Loucy (cell line): ENCODE measurements around the gene BCKDHA.

Experiments used
- H2AFZ ChIP-seq: fragments of 200-600 bp; sonication (generic); 2 replicates; pipeline ENCODE4 v1.6.0; 2016; ENCODE audit warnings: antibody characterized with exemption, mild to moderate bottlenecking, low read length, moderate library complexity
- H3F3A ChIP-seq: fragments of 200-600 bp; 2 replicates; pipeline ENCODE4 v1.6.0; 2016; ENCODE audit warnings: antibody characterized with exemption, low read depth, mild to moderate bottlenecking
- H3K27me3 ChIP-seq: fragments of 200-600 bp; sonication (generic); 2 replicates; pipeline ENCODE4 v1.6.1; 2014; ENCODE audit warnings: low read length, mild to moderate bottlenecking; ENCODE audit not compliant: insufficient read depth, poor library complexity, severe bottlenecking
- H3K36me3 ChIP-seq: fragments of 200-600 bp; sonication (generic); 2 replicates; pipeline ENCODE4 v1.6.1; 2016; ENCODE audit warnings: low read length; ENCODE audit not compliant: insufficient read depth
- H3K4me1 ChIP-seq: fragments of 200-600 bp; sonication (generic); 2 replicates; pipeline ENCODE4 v1.5.1; 2014; ENCODE audit warnings: low read length, mild to moderate bottlenecking; ENCODE audit not compliant: insufficient read depth, poor library complexity, severe bottlenecking
- H3K4me2 ChIP-seq: fragments of 200-600 bp; sonication (generic); 2 replicates; pipeline ENCODE4 v1.6.0; 2014; ENCODE audit warnings: antibody characterized with exemption, low read length, low read depth, mild to moderate bottlenecking; ENCODE audit not compliant: poor library complexity, severe bottlenecking
- H3K4me3 ChIP-seq: fragments of 200-600 bp; sonication (generic); 2 replicates; pipeline ENCODE4 v1.5.1; 2014; ENCODE audit warnings: low read length, mild to moderate bottlenecking, mixed read lengths; ENCODE audit not compliant: poor library complexity, severe bottlenecking
- H3K79me2 ChIP-seq: fragments of 200-600 bp; sonication (generic); 2 replicates; pipeline ENCODE4 v1.6.1; 2014; ENCODE audit warnings: low read length; ENCODE audit not compliant: insufficient read depth
- H3K9ac ChIP-seq: fragments of 200-600 bp; sonication (generic); 2 replicates; pipeline ENCODE4 v1.6.0; 2014; ENCODE audit warnings: mild to moderate bottlenecking, low read depth, low read length, moderate library complexity; ENCODE audit not compliant: poor library complexity, severe bottlenecking
- H3K9me2 ChIP-seq: fragments of 200-600 bp; sonication (generic); replicated peaks from 2 replicates; pipeline ENCODE4 v1.6.1; 2016; ENCODE audit warnings: low read depth, low read length, mixed read lengths
- H3K9me3 ChIP-seq: fragments of 200-600 bp; sonication (generic); 2 replicates; pipeline ENCODE4 v1.6.1; 2014; ENCODE audit warnings: mild to moderate bottlenecking, antibody characterized with exemption, low read length, low read depth; ENCODE audit not compliant: insufficient read depth
- H4K20me1 ChIP-seq: fragments of 200-600 bp; sonication (generic); 2 replicates; pipeline ENCODE4 v1.6.0; 2014; ENCODE audit warnings: antibody characterized with exemption, low read length, mild to moderate bottlenecking; ENCODE audit not compliant: insufficient read depth, poor library complexity, severe bottlenecking
- EZH2phosphoT487 ChIP-seq: fragments of 200-600 bp; IDR thresholded peaks from 2 replicates; pipeline ENCODE4 v1.6.1; 2018; ENCODE audit warnings: antibody characterized with exemption, mild to moderate bottlenecking, moderate library complexity, borderline replicate concordance
- TF ChIP-seq, protein P1 (sequence below): fragments of 200-600 bp; sonication (generic); conservative IDR thresholded peaks from 2 replicates; pipeline ENCODE4 v1.5.1; 2014; ENCODE audit warnings: mild to moderate bottlenecking, antibody characterized with exemption, low read length

The BCKDHA gene

DNA sequence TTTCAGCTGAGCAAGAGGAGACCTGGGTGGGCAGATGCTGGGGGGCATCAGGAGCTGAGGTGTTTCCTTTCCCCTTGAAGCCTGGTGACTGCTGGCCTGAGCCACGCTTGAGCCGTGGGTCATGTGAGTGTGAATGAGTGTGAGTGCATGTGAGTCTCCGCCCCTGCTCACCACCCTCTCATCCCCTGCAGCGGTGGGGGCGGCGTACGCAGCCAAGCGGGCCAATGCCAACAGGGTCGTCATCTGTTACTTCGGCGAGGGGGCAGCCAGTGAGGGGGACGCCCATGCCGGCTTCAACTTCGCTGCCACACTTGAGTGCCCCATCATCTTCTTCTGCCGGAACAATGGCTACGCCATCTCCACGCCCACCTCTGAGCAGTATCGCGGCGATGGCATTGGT lies 24.4 kb downstream of the BCKDHA start:
- no peak overlapping the region for H3K4me2 ChIP-seq
- H3F3A ChIP-seq: no peaks in the 10 kb centered on the region
- no peak for TF ChIP-seq EZH2phosphoT487
- TF ChIP-seq, protein P1, sequence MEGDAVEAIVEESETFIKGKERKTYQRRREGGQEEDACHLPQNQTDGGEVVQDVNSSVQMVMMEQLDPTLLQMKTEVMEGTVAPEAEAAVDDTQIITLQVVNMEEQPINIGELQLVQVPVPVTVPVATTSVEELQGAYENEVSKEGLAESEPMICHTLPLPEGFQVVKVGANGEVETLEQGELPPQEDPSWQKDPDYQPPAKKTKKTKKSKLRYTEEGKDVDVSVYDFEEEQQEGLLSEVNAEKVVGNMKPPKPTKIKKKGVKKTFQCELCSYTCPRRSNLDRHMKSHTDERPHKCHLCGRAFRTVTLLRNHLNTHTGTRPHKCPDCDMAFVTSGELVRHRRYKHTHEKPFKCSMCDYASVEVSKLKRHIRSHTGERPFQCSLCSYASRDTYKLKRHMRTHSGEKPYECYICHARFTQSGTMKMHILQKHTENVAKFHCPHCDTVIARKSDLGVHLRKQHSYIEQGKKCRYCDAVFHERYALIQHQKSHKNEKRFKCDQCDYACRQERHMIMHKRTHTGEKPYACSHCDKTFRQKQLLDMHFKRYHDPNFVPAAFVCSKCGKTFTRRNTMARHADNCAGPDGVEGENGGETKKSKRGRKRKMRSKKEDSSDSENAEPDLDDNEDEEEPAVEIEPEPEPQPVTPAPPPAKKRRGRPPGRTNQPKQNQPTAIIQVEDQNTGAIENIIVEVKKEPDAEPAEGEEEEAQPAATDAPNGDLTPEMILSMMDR: no peak
- H4K20me1 ChIP-seq: no peaks in the 10 kb centered on the region
- no peaks in the 10 kb centered on the region for H3K4me1 ChIP-seq
- H3K36me3 ChIP-seq: peaks cover 38% of the 10 kb centered on the region; the same call in 1 of the 2 replicates
- no peaks in the 10 kb centered on the region for H3K79me2 ChIP-seq
- no peak overlapping the region for H3K4me3 ChIP-seq
- H3K9ac ChIP-seq: no peak overlapping the region
- H3K9me2 ChIP-seq: no peaks in the 10 kb centered on the region
- no peak overlapping the region for H2AFZ ChIP-seq
- no peaks in the 10 kb centered on the region for H3K27me3 ChIP-seq
- no peaks in the 10 kb centered on the region for H3K9me3 ChIP-seq

DNA sequence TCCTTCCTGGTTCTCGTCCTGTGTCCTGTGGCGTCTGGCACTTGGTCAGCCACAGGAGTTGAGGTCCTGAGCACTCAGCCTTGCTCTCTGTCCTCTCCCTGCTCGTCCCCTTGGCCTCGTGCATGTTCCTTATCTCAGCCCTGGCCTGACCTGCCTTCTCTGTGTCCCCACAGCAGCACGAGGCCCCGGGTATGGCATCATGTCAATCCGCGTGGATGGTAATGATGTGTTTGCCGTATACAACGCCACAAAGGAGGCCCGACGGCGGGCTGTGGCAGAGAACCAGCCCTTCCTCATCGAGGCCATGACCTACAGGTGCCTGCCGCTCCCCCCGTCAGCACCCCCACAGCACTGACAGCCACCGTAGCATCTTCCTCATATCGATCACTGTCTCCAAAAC lies 24.8 kb downstream of the BCKDHA start:
- no peaks in the 10 kb centered on the region for H4K20me1 ChIP-seq
- H3K4me3 ChIP-seq: no peak overlapping the region
- H3K9me3 ChIP-seq: no peaks in the 10 kb centered on the region
- no peaks in the 10 kb centered on the region for H3F3A ChIP-seq
- TF ChIP-seq, protein P1: no peak
- no peak for TF ChIP-seq EZH2phosphoT487
- no peak overlapping the region for H3K4me2 ChIP-seq
- no peaks in the 10 kb centered on the region for H3K9me2 ChIP-seq
- H2AFZ ChIP-seq: no peak overlapping the region
- no peaks in the 10 kb centered on the region for H3K27me3 ChIP-seq
- no peak overlapping the region for H3K9ac ChIP-seq
- no peaks in the 10 kb centered on the region for H3K79me2 ChIP-seq
- peaks cover 38% of the 10 kb centered on the region; the same call in 1 of the 2 replicates for H3K36me3 ChIP-seq
- peaks cover under 1% of the 10 kb centered on the region for H3K4me1 ChIP-seq

DNA sequence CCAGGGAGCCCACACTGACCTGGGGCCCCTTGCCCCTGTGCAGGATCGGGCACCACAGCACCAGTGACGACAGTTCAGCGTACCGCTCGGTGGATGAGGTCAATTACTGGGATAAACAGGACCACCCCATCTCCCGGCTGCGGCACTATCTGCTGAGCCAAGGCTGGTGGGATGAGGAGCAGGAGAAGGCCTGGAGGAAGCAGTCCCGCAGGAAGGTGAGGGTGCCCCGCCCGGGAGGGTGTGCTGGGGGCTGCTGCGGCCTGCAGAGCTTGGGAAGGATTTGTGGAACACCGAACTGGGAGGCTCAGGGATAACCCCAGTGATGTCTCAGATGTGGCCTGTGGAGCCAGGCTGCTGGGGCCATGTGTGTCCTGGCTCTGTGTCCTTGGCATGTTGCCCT lies 25.3 kb downstream of the BCKDHA start:
- H3K36me3 ChIP-seq: peaks cover 38% of the 10 kb centered on the region; the same call in 1 of the 2 replicates
- no peak for TF ChIP-seq EZH2phosphoT487
- TF ChIP-seq, protein P1: no peak

More for the DNA sequence above, 25.3 kb downstream of the BCKDHA start:
- Histone ChIP-seq H3K9me3 (no peaks in the 10 kb centered on the region), H3K79me2 (no peaks in the 10 kb centered on the region), H3K27me3 (no peaks in the 10 kb centered on the region), H4K20me1 (no peaks in the 10 kb centered on the region), H3K9me2 (no peaks in the 10 kb centered on the region), H2AFZ (no peak overlapping the region), H3K4me3 (no peak overlapping the region), H3K4me2 (no peak overlapping the region), H3K9ac (no peak overlapping the region), H3K4me1 (peaks cover 6% of the 10 kb centered on the region), H3F3A (no peaks in the 10 kb centered on the region)
